Activated CD4-positive, CD25-positive, alpha-beta regulatory T cell treated with anti-CD3 and anti-CD28 coated beads, Interleukin-2, amount 50 U/mL, for 16 hours (primary cell): ENCODE data around the gene RAB8B.

Experiments used
- DNase-seq: peaks from one replicate; pipeline ENCODE4 v3.0.0-alpha.2; 2020; ENCODE audit warnings: low read depth, low spot score

Gene RAB8B

GRCh38 chr15:63312286-63312685, 122.9 kb downstream of the RAB8B start:
- no peak for DNase-seq

- no peak for DNase-seq
Observed at GRCh38 chr15:63313825-63314224, 124.4 kb downstream of the RAB8B start.

- DNase-seq, result no peak
Observed at GRCh38 chr15:63314409-63314808, 125.0 kb downstream of the RAB8B start.
